Measurements from ENCODE around the gene GALNT16.
"Not testable (repeated sequence)": the region's sequence is repeated elsewhere in the genome, so short reads cannot be mapped to it uniquely, and the experiment has no call there.

GALNT16 gene

GRCh38 chr14:69364378-69364777 lies 104.4 kb downstream of the GALNT16 start:
- no peak for DNase-seq (ENCODE audit: low spot score)

GRCh38 chr14:69366069-69366468 lies 106.1 kb downstream of the GALNT16 start:
- DNase-seq (ENCODE audit: low spot score): no peak

- no peak for DNase-seq (ENCODE audit: low spot score)
Observed at GRCh38 chr14:69366761-69367160, 106.8 kb downstream of the GALNT16 start.

GRCh38 chr14:69368381-69368780 lies 108.4 kb downstream of the GALNT16 start:
- no peak for DNase-seq (ENCODE audit: low spot score)

- no peak for DNase-seq (ENCODE audit: low spot score)
Observed at GRCh38 chr14:69370061-69370460, 110.1 kb downstream of the GALNT16 start.

GRCh38 chr14:69372146-69372545 lies 112.2 kb downstream of the GALNT16 start:
- no peak for DNase-seq (ENCODE audit: low spot score)

- DNase-seq (ENCODE audit: low spot score): no peak
Observed at GRCh38 chr14:69373104-69373503, 113.1 kb downstream of the GALNT16 start.

GRCh38 chr14:69374235-69374634 lies 114.3 kb downstream of the GALNT16 start:
- no peak for DNase-seq (ENCODE audit: low spot score)

- DNase-seq (ENCODE audit: low spot score): no peak
Observed at GRCh38 chr14:69375182-69375581, 115.2 kb downstream of the GALNT16 start.

- DNase-seq (ENCODE audit: low spot score): no peak
Observed at GRCh38 chr14:69375722-69376121, 115.8 kb downstream of the GALNT16 start.

- no peak for DNase-seq (ENCODE audit: low spot score)
Observed at GRCh38 chr14:69376439-69376838, 116.5 kb downstream of the GALNT16 start.

- DNase-seq (ENCODE audit: low spot score): no peak
Observed at GRCh38 chr14:69378274-69378673, 118.3 kb downstream of the GALNT16 start.

GRCh38 chr14:69387311-69387710 lies 127.4 kb downstream of the GALNT16 start:
- no peak for DNase-seq (ENCODE audit: low spot score)

- not testable (repeated sequence) for DNase-seq (ENCODE audit: low spot score)
Observed at GRCh38 chr14:69391400-69391799, 131.4 kb downstream of the GALNT16 start.

- no peak for DNase-seq (ENCODE audit: low spot score)
Observed at GRCh38 chr14:69392481-69392880, 132.5 kb downstream of the GALNT16 start.

GRCh38 chr14:69395929-69396328 lies 136.0 kb downstream of the GALNT16 start:
- no peak for DNase-seq (ENCODE audit: low spot score)

GRCh38 chr14:69398053-69398817 lies 138.3 kb downstream of the GALNT16 start, which contains the start of the genes ERH and SLC39A9:
Gene ERH, minus strand, starts transcription at chr14:69398299. Its CDS starts 66 bp downstream, at chr14:69398233.
Gene SLC39A9, plus strand, starts transcription at chr14:69398692. Its CDS starts 678 bp downstream, at chr14:69399370.
- DNase-seq (ENCODE audit: low spot score): peak; percentile 92

GRCh38 chr14:69398818-69399210 lies 138.9 kb downstream of the GALNT16 start:
- DNase-seq (ENCODE audit: low spot score): no peak

GRCh38 chr14:69399750-69400149 lies 139.8 kb downstream of the GALNT16 start:
- no peak for DNase-seq (ENCODE audit: low spot score)

GRCh38 chr14:69400154-69400553 lies 140.2 kb downstream of the GALNT16 start:
- no peak for DNase-seq (ENCODE audit: low spot score)

GRCh38 chr14:69401841-69402240 lies 141.9 kb downstream of the GALNT16 start:
- DNase-seq (ENCODE audit: low spot score): no peak

GRCh38 chr14:69404478-69404877 lies 144.5 kb downstream of the GALNT16 start:
- DNase-seq (ENCODE audit: low spot score): no peak

GRCh38 chr14:69404883-69405282 lies 144.9 kb downstream of the GALNT16 start:
- DNase-seq (ENCODE audit: low spot score): no peak

- no peak for DNase-seq (ENCODE audit: low spot score)
Observed at GRCh38 chr14:69405762-69406161, 145.8 kb downstream of the GALNT16 start.
